Effector CD8-positive, alpha-beta T cell (primary cell): ENCODE results near the gene SLC1A4.
"Not testable (repeated sequence)": the region's sequence is repeated elsewhere in the genome, so short reads cannot be mapped to it uniquely, and the experiment has no call there.

Experiments
- DNase-seq: peaks from one replicate; lab custom pipeline; 2025; lab: John Stamatoyannopoulos, UW

The SLC1A4 gene

GRCh38 chr2:64963719-64964118 is 25.5 kb upstream of the SLC1A4 start:
- no peak for DNase-seq

- DNase-seq, result no peak
Measured at GRCh38 chr2:64966017-64966416, 23.2 kb upstream of the SLC1A4 start.

GRCh38 chr2:64966839-64967238 is 22.4 kb upstream of the SLC1A4 start:
- DNase-seq, result no peak

GRCh38 chr2:64967601-64968000 is 21.6 kb upstream of the SLC1A4 start:
- DNase-seq, result no peak

DNA sequence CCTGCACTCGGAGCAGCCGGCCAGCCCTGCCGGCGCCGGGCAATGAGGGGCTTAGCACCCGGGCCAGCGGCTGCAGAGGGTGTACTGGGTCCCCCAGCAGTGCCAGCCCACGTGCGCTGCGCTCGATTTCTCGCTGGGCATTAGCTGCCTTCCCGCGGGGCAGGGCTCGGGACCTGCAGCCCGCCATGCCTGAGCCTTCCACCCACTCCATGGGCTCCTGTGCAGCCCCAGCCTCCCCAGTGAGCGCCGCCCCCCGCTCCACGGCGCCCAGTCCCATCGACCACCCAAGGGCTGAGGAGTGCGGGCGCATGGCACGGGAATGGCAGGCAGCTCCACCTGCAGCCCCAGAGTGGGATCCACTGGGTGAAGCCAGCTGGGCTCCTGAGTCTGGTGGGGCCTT is 20.1 kb upstream of the SLC1A4 start:
- not testable (repeated sequence) for DNase-seq

GRCh38 chr2:64970495-64970894 is 18.7 kb upstream of the SLC1A4 start:
- DNase-seq, result no peak

DNA sequence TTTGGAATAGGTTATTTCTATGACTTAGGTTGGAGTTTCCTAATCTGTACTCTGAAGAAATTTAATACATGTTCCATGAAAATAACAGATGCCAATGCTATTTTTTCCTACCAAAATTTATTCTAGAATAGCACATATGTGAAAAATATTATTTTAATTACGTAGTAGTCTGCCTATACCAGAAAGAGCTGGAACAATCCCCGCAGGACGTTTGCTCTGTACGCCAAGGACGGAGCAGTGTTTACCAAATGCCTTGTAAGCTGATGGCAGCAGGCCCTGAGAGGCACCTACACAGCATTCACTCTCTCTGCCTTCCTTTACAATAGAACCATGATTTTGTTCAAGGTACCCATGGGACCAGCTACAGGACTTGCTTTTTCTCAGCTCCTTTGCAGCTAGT is 16.8 kb upstream of the SLC1A4 start:
- no peak for DNase-seq

DNA sequence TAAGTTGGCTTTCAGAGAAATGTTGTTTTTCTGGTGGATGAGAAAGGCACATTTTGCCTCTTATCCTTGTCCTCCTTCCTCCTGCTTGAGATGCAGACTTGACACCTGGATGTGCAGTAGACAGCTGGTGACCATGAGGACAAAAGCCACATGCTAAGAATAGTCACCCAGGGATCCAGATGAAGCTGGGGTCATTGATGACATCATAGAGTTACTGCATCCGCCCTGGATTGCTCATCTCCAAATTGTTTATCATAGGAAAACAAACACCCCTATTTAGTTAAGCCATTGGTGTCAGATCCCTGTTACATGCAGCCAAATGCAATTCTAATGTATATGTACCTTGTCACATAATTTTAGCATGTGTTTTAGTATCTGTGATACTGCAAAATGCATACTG is 16.3 kb upstream of the SLC1A4 start:
- no peak for DNase-seq

DNA sequence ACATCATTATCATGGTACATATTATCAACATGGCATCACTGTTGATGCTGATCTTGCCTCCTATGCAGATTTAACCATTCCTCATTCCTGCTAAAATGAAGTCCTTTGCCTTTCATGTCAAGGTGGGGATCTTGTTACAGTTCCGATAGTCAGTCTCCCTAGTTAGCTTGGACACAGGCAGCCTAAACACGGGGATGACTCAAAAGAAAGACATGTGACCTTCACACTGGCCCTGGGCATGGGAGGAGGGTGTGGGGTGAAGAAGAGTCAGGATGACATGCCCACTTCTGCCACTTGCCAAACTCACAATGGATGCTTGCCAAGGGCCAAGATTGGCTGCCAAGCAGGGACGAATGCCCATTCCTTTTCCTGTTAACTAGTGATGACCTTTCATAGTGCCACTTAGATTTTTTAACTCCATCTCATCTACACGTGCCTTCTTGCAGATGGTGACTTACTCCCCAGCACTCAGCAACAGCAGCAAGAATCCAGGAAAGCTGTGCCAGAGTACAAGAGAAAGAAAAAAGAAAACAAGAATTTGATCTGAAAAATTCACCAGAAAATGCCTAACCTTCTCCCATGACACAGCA is 13.9 kb upstream of the SLC1A4 start:
- DNase-seq, result no peak

DNA sequence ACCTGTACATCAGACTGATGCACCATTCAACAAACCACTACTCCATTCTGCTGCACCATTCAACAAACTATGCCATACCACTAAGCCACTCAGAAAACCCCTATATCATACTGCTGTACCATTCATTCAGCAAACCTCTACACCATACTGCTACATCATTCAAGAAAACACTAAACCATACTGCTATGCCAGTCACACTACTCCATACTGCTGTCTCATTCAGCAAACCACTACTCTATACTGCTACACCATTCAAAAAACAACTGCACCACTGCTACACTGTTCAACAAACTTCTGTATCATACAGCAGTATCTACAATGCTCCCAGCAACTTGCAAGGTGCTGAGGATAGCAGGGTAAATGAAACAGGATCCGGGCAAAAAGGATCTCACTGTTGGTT is 12.9 kb upstream of the SLC1A4 start:
- DNase-seq, result no peak

- no peak for DNase-seq
Measured at GRCh38 chr2:64978514-64979268, 10.5 kb upstream of the SLC1A4 start.

GRCh38 chr2:64979744-64980143 is 9.5 kb upstream of the SLC1A4 start:
- no peak for DNase-seq

DNA sequence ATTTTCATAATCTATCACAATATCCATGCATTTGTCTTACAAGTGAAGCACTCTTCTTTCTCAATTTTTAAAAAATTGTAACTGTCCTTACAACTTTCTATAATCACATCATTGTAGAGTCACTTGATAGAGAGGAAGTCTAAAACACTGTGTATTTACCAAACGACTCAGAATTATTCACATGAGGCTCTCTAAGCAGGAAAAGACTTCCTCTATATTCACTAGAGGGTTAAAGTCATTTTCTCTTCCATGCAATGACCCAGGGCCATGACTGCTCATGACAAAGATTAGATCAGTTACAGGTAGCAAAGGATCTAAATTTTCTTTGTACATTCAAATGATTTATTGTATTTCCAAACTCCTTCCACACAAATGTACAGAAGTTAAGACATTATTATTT is 9.0 kb upstream of the SLC1A4 start:
- DNase-seq, result no peak

DNA sequence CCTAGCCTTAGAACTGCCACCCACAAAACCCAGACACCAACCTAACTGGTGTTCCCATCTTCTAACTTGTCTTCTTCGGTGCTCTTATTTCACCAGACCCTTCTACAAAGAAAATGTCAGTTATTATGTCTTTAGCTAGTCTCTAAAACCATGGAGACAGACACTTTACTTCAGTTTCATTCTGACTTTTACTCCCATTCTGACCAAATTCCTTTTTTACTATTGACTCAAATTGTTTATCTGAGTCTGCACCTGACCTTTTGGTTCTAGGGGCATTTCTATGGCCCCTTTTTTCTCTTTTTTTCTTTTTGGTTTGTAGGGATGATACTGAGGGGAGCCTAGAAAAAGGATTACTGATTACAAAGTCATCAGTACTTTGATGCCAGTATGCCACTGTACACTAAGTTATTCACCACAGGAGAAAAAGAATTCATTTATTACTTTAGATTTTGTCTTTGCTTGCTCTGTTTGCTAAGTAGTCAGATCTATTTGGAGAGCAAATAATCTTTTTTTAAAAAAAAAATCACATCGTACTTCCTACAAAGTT is 6.8 kb upstream of the SLC1A4 start:
- DNase-seq, result no peak

- DNase-seq, result no peak
Measured at GRCh38 chr2:64982932-64983331, 6.3 kb upstream of the SLC1A4 start.

- no peak for DNase-seq
Measured at GRCh38 chr2:64985447-64985846, 3.8 kb upstream of the SLC1A4 start.

DNA sequence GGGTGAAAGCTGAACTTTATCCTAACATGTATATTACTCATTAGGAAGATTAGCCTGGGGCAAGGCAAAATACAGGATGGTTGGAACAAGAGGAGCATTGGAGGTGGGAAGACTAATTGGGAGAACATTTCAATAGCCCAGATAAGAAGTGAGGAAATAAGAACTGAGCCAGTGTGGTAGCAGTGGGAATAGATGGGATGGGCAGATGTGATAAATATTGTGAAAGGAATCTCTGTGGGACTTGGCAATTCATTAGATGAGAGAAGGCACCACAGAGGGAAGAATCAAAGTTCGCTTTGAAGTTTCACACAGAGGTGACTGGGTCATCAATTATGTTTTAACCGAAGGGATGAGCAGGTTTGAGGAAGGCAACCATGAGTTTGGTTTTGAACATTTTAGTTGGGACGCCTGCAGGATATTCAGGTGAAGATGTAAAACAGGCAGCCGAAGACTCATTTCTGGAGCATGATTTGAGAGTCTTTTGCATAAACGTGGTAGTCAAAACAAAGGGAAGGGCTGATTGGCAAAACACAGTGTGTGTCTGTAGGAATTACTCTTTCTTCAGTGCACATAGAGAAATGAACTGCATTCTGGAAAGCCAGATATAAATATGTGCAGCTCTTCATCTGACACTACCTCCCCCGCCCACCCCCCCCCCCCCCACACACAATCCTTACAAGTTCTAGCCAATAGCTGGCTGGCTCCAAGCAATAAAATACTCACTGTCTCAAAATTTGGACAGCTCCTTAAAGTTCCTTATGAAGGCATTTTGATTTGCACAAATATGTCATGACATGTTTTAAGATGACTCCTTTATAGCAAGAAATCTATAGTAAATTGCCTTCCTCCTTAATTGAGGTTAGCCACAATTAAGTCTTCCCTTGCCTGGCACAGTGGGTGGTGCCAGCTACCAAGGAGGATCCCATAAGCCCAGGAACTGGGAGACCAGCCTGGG is 1.9 kb upstream of the SLC1A4 start:
- DNase-seq, result no peak

DNA sequence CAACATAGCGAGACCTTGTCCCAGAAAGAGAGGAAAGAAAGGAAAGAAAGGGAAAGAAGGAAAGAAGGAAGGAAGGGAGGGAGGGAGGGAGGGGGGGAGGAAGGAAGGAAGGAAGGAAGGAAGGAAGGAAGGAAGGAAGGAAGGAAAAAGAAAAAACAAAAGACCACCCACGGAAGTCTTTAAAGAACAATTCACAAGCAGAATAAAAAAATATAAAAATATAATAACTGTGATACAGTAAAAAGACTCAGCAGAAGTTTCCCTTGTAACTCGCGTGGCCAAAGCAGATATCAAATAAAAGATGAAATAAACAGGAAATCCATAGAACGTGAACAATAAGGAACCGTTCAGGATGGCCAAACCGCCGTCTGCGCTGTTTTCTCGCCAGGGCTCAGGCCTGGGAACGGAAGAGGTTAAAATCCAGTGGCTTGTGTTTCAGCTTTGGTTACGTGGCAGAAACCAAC is 1.2 kb upstream of the SLC1A4 start:
- no peak for DNase-seq

- no peak for DNase-seq
Measured at GRCh38 chr2:64988420-64989125, 626 bp upstream of the SLC1A4 start.

GRCh38 chr2:64989982-64990614 is 899 bp downstream of the SLC1A4 start:
- DNase-seq, result no peak

DNA sequence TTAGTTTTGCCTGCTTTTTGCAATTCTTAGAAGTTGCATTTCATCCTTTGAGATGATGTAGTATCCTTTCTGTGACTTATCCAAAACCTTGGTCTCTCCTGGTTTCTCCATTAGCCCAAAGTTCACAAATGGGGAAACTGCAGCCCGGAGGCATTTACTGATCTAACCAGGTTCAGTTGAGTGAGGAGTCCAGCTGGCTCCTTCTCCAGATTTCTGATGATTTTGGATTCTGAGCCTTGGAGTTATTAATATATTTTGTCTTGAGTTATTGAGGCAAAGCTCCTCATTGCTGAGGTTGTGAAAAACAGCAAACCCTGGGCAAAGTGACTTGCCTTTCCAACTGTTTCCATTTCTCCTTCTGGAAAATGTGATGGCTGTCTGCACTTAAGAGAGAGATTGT is 1.7 kb downstream of the SLC1A4 start:
- DNase-seq, result no peak
